GM21526 (cell line): ENCODE measurements around the gene BACE2.

ENCODE experiments used
- ATAC-seq: cut with Tn5 transposase; IDR thresholded peaks from one replicate; pipeline ENCODE4 v1.9.1; 2021; ENCODE audit warnings: moderate library complexity; ENCODE audit not compliant: unreplicated experiment, low FRiP score

Gene BACE2

GRCh38 chr21:41167348-41168342 is at the start of gene BACE2:
Gene BACE2, plus strand, starts transcription at chr21:41168160. Its CDS starts 104 bp downstream, at chr21:41168264.
- no peak for ATAC-seq

GRCh38 chr21:41119901-41120300 is 48.1 kb upstream of the BACE2 start:
- ATAC-seq = no peak

- no peak for ATAC-seq
These were observed 47.0 kb upstream of the BACE2 start for GRCh38 chr21:41120997-41121396.

GRCh38 chr21:41121785-41122415 is 46.1 kb upstream of the BACE2 start:
- ATAC-seq = no peak

- ATAC-seq = no peak
These were observed 43.2 kb upstream of the BACE2 start for GRCh38 chr21:41124641-41125201.

- no peak for ATAC-seq
These were observed 39.0 kb upstream of the BACE2 start for GRCh38 chr21:41128981-41129380.

GRCh38 chr21:41130883-41131282 is 37.1 kb upstream of the BACE2 start:
- ATAC-seq = no peak

GRCh38 chr21:41133874-41134522 is 34.0 kb upstream of the BACE2 start:
- ATAC-seq = no peak

GRCh38 chr21:41135746-41136145 is 32.2 kb upstream of the BACE2 start:
- no peak for ATAC-seq

GRCh38 chr21:41136286-41136685 is 31.7 kb upstream of the BACE2 start:
- ATAC-seq = no peak

- ATAC-seq = no peak
These were observed 30.6 kb upstream of the BACE2 start for GRCh38 chr21:41137401-41137800.

- no peak for ATAC-seq
These were observed 30.1 kb upstream of the BACE2 start for GRCh38 chr21:41137889-41138288.

- ATAC-seq = no peak
These were observed 29.2 kb upstream of the BACE2 start for GRCh38 chr21:41138711-41139110.

- ATAC-seq = no peak
These were observed 28.7 kb upstream of the BACE2 start for GRCh38 chr21:41139275-41139674.

GRCh38 chr21:41139951-41140350 is 28.0 kb upstream of the BACE2 start:
- ATAC-seq = no peak

- no peak for ATAC-seq
These were observed 26.9 kb upstream of the BACE2 start for GRCh38 chr21:41141031-41141457.

- ATAC-seq = no peak
These were observed 25.7 kb upstream of the BACE2 start for GRCh38 chr21:41142051-41142795.

- no peak for ATAC-seq
These were observed 24.2 kb upstream of the BACE2 start for GRCh38 chr21:41143596-41144325.
